Measurements from ENCODE around the gene USE1.

The USE1 gene

GRCh38 chr19:17259118-17259780, 44.1 kb downstream of the USE1 start:
- no peak for DNase-seq

- DNase-seq, result no peak
These were observed 44.8 kb downstream of the USE1 start for GRCh38 chr19:17259934-17260333.

- DNase-seq, result peak; percentile 94
These were observed 45.7 kb downstream of the USE1 start for GRCh38 chr19:17260842-17261325.

GRCh38 chr19:17262557-17262956, 47.4 kb downstream of the USE1 start:
- no peak for DNase-seq

GRCh38 chr19:17263712-17264640, 48.8 kb downstream of the USE1 start:
- no peak for DNase-seq

GRCh38 chr19:17264641-17264979, 49.5 kb downstream of the USE1 start, which contains the start of gene USHBP1:
Gene USHBP1, minus strand, starts transcription at chr19:17264745. Its CDS starts 446 bp downstream, at chr19:17264299.
- DNase-seq, result no peak

GRCh38 chr19:17266026-17266425, 50.9 kb downstream of the USE1 start:
- DNase-seq, result no peak

- DNase-seq, result no peak
These were observed 51.4 kb downstream of the USE1 start for GRCh38 chr19:17266589-17266974.

- DNase-seq, result peak; percentile 99
These were observed 52.0 kb downstream of the USE1 start, which contains the start of gene BABAM1 for GRCh38 chr19:17266975-17267788. Gene BABAM1, plus strand, starts transcription at chr19:17267443. Its CDS starts 1,364 bp downstream, at chr19:17268807.

- DNase-seq, result no peak
These were observed 53.6 kb downstream of the USE1 start for GRCh38 chr19:17268754-17269153.

Data from activated CD4-positive, alpha-beta T cell treated with anti-CD3 and anti-CD28 coated beads, Interleukin-10, Interleukin-2, amounts not matched to agents 100 ng/mL and 50 ng/mL, durations not matched to agents 16 hours and 8 hours (primary cell).